SW 1271 (cell line): ENCODE results near the gene KRTAP5-11.
"Not testable (repeated sequence)": the region's sequence is repeated elsewhere in the genome, so short reads cannot be mapped to it uniquely, and the experiment has no call there.

ENCODE experiments used
- DNase-seq, 2 experiments: peaks; one replicate each; lab custom pipeline; 2025; lab: John Stamatoyannopoulos, UW

The KRTAP5-11 gene, protein sequence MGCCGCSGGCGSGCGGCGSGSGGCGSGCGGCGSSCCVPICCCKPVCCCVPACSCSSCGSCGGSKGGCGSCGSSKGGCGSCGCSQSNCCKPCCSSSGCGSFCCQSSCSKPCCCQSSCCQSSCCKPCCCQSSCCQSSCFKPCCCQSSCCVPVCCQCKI

DNA sequence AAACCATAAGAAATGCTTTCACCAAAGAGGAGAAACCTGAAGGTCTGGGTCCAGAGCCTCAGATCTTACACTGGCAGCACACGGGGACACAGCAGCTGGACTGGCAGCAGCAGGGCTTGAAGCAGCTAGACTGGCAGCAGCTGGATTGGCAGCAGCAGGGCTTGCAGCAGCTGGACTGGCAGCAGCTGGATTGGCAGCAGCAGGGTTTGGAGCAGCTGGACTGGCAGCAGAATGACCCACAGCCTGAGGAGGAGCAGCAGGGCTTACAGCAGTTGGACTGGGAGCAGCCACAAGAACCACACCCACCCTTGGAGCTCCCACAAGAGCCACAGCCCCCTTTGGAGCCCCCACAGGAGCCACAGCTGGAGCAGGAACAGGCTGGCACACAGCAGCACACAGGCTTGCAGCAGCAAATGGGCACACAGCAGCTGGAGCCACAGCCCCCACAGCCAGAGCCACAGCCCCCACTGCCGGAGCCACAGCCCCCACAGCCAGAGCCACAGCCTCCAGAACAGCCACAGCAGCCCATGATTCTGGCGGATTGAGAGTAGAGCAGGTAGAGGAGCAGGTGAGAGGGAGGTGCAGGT lies at the start of gene KRTAP5-11:
Gene KRTAP5-11 (minus strand): TSS at position 567 of the 587 bp plus-strand sequence. CDS start 38 bp downstream, at position 529.
- DNase-seq: no peak

DNA sequence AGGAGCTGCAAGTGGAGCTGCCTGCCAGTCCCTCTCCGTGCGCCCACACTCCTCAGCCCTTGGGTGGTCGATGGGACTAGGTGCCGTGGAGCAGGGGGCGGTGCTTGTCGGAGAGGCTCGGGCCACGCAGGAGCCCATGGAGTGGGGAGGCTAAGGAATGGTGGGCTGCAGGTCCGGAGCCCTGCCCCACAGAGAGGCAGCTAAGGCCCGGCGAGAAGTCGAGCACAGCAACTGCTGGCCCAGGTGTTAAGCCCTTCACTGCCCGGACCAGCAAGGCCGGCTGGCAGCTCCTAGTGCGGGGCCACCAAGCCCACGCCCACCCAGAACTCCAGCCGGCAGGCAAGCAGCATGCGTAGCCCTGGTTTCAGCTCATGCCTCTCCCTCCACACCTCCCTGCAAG lies 48.9 kb upstream of the KRTAP5-11 start:
- DNase-seq: not testable (repeated sequence)

DNA sequence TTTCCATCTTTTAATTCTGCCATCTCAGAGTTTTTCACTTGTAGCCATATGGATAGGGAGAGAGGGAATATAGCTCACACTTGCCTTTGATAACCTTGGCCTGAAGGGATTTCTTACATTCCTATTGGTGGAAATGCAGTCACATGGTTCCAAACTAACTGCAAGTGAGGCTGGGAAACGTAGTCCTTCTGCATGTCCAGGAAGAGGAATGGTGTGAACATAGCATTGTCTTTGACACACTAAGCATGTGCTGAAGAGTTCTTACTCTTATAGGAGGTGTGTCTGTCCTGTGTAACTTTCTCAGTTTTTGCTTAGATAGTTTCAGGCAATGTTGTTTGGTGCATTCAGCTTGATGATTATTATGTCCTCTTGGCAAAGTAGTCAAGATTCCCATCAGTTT lies 47.4 kb upstream of the KRTAP5-11 start:
- DNase-seq: peak in 1 of 2 experiments; percentile 15

DNA sequence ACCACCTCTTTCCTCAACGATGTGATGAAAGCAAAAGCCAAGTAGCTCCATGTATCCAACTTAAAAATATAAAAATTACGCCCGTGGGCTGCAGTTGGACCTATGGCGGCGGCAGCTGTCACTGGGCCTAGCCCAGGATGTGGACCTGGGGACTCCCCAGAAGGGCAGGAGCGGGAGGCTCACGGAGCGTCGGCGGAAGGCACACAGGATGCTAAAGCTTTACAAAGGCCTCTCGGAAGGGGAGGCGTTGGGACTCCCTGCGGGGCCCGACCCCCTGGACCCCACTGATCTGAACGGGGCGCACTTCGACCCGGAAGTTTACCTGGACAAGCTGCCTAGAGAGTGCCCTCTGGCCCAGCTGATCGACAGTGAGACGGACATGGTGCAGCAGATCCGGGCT lies 46.3 kb upstream of the KRTAP5-11 start:
- not testable (repeated sequence) for DNase-seq

DNA sequence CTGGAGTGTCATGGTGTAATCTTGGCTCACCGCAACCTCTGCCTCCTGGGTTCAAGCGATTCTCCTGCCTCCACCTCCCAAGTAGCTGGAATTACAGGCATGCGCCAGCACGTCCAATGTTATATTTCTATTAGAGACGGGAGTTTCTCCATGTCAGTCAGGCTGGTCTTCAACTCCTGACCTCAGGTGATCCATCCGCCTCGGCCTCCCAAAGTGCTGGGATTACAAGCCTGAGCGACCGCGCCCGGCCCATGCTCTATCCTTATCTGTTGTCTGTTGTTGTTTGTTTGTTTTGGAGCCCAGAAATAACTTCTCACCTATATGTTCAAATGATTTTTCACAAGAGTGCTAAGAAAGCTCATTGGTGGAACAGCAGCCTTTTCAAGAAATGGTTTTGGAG lies 40.6 kb upstream of the KRTAP5-11 start:
- not testable (repeated sequence) for DNase-seq

DNA sequence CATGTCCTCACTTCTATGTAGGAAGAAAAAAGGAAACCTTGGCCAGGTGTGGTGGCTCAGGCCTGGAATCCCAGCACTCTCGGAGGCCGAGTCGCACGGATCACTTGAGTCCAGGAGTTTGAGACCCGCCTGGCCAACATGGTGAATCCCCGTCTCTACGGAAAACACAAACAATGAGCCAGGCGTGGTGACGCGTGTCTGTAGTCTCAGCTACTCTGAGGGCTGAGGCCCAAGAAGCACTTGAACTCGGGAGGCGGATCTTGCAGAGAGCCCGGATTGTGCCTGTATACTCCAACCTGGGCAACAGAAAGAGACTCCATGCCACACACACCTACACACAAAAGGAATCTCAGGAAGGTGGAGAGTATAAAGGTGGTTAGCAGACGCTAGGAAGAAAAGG lies 39.9 kb upstream of the KRTAP5-11 start:
- DNase-seq: not testable (repeated sequence)

DNA sequence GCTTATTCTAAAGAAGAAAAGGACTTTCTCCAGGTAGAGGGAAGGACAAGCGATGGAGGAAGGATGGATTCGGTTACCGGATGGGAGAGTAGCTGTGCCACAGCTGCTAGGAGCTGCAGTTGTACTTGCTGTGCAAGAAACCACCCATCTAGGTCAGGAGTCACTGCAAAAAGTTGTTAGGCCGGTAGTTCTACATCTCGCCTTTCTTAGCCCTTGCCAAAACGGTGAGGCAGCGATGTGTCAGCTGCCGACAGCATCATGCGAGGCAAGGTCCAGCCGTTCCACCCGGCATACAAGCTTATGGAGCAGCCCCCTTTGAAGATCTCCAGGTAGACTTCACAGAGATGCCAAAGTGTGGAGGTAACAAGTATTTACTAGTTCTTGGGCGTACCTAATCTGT lies 32.3 kb upstream of the KRTAP5-11 start:
- not testable (repeated sequence) for DNase-seq

DNA sequence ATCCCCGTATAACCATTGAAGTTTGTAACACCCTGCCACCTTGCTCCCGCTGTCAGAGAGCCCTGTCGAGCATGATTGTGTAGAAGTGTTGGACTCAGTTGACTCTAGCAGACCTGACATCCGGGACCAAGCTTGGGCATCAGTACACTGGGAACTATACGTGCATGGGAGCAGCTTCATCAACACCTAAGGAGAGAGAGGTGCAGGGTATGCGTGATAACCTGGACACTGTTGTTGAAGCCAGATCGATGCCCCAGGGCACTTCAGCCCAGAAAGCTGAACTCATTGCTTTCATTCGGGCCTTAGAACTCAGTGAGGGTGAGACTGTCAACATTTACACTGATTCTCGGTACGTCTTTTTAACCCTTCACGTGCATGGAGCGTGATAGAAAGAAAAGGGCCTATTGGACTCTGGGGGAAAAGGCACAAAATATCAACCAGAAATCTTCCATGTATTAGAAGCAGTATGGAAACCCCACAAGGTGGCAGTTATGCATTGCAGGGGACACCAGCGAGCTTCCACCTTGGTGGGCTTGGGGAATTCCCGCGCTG lies 31.8 kb upstream of the KRTAP5-11 start:
- not testable (repeated sequence) for DNase-seq

DNA sequence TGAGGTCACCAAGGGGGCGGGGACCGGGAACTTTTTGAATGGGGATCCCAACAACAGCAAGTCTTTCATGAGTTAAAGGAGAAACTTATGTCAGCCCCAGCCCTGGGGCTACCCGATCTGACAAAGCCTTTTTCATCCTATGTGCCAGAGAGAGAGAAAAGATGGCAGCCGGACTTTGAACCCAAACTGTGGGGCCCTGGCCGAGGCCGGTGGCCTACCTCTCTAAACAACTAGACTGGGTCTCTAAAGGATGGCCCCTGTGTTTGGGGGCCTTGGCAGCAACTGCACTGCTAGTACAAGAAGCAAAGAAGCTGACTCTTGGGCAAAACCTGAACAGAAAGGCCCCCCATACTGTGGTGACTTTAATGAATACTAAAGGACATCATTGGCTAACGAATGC lies 31.3 kb upstream of the KRTAP5-11 start:
- not testable (repeated sequence) for DNase-seq

DNA sequence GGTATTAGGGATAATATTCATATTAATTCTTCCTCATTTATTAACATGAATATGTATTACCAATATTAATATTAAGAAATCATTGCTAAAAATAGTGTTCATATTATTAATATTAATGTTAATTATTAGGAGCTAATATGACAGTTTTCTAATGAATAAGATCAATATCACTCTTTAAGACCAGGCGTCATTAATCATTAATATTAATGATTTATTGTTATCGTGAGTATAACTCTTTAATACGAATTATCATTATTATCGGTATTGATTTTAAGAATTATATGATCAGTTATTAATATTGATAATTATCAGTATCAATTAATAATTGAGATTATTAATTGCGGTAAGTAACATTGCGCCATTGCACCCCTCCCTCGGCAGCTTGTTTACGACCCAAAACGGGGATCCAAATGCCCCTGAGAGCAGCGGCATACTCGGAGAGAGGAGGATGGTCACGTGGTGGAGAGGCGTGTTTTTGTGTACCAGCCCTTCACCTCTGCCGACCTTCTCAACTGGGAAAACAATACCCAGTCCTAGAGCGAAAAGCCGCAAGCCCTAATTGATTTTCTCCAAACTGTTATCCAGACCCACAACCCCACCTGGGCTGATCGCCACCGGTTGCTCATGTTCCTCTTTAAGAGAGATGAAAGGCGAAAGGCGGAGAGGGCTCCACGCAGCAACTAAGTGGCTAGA lies 28.7 kb upstream of the KRTAP5-11 start:
- not testable (repeated sequence) for DNase-seq

DNA sequence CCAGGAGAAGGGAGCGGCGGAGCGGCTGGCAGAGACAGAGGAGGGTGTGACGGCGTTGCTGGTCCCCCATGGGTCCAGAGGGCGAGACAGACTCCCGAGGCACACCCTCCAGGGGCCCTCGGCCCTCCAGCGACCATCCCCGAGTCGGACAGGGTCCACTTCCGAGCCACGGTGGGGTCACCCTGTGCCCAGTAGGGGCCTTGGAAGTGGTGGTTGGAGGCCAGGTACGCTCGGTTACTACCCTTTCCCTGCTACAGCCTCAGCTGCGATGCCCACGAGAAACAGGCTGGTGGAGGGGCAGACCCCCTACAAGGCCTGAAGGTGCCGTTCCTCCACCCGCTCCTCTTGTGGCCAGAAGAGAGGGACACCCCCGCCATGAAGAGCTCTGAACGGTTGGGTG lies 25.6 kb upstream of the KRTAP5-11 start:
- not testable (repeated sequence) for DNase-seq

DNA sequence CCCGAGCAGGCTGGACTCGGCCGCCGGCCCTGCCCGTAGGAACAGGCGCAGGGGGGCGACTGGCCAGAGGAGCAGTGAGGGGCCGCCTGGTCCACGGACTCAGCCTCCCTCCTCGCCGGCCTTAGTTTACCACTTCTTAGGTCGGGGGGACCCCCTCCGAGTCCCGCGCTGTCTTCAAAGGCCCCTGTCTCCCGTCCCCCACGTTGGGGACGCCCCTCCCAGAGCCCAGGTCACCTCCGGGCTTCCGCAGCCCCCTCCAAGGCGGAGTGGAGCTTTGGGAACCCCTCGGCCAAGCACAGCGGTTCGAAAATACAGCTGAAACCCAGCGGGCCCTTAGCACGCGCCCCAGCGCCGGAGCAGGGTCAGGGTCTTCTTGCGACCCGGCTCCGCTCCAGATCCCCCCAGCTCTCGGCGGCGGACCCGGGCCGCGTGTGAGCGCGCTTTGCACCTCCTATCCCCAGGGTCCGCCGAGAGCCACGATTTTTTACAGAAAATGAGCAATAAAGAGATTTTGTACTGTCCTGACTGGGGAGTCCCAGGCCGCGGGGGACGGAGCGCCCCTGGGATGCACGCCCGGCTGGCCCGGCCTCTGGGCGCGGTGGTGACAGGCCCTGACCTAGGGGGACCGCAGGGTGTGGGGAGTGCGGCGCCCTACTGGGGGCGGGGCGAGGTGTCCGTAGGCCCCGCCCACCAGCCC lies 25.0 kb upstream of the KRTAP5-11 start:
- DNase-seq: not testable (repeated sequence)

DNA sequence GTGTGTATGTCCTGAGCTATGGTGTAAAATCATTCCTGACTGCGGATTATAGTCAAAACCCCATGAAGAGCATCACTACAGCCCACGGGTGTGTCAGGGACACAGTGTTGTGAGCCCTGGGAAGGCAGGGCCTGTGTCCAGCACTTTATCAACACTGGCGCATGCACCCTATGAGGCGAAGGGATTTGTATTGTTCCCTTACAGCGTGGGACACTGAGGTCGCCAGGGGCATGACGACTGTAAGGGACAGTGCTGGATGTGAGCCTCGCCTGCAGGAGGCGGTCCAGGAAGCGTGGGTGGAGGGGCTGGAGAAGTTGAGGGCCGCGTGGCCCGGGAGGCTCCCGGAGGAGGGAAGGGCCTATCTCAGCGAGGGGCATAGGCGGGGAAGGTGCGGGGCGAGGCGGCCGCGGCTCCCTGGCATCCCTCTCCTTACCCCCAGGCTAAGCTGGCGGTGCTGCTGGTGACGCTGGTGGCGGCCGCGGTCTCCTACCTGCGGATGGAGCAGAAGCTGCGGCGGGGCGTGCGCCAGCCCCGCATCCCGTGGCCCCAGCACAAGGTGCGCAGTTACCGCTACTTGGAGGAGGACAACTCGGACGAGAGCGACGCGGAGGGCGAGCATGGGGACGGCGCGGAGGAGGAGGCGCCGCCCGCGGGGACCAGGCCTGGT lies 24.3 kb upstream of the KRTAP5-11 start:
- not testable (repeated sequence) for DNase-seq

DNA sequence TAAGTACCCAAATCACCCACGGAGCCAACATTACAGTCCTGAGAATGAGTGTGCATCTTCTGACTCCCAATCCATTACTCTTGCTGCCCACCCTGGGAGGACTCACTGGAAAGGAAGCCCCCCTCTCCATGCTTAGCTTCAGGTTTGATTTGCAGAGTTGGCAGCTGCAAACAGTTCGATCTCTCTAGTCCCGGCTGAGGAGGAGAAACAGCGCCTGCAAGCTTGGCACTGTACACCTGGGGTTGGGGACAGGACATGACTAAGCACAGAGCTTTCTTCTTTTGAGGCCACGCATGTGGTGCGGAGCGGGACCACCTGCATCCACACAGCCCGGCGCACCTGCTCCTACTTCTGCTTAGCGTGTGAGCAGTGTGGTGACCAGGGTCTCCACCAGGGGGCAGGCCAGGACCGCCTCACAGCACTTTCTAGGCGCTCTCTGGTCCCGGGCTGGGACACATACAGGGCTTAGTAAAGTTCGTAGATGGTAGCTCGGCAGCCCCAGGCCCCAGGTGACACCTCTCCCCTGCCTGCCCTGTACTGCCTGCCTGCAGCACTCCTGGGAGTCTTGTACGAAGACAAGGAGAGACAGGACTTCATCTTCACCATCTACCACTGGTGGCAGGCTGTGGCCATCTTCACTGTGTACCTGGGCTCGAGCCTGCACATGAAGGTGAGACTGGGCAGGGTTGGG lies 22.3 kb upstream of the KRTAP5-11 start:
- not testable (repeated sequence) for DNase-seq

DNA sequence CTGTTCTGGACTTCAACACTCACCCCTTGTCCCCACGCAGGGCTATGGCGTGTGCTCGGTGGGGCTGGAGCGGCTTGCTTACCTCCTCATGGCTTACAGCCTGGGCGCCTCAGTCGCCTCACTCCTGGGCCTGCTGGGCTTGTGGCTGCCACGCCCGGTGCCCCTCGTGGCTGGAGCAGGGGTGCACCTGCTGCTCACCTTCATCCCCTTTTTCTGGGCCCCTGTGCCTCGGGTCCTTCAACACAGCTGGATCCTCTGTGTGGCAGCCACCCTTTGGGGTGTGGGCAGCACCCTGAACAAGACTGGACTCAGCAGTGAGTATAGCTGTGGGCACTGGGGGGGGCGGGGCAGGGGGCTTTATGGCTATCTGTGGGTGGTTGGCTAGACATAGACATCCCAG lies 20.5 kb upstream of the KRTAP5-11 start:
- DNase-seq: not testable (repeated sequence)

DNA sequence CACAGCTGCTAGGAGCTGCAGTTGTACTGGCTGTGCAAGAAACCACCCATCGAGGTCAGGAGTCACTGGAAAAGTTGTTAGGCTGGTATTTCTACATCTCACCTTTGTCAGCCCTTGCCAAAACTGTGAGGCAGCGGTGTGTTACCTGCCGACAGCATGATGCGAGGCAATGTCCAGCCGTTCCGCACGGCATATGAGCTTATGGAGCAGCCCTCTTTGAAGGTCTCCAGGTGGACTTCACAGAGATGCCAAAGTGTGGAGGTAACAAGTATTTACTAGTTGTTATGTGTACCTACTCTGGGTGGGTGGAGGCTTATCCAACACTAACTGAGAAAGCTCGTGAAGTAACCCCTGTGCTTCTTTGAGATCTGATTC lies 6.9 kb upstream of the KRTAP5-11 start:
- not testable (repeated sequence) for DNase-seq

DNA sequence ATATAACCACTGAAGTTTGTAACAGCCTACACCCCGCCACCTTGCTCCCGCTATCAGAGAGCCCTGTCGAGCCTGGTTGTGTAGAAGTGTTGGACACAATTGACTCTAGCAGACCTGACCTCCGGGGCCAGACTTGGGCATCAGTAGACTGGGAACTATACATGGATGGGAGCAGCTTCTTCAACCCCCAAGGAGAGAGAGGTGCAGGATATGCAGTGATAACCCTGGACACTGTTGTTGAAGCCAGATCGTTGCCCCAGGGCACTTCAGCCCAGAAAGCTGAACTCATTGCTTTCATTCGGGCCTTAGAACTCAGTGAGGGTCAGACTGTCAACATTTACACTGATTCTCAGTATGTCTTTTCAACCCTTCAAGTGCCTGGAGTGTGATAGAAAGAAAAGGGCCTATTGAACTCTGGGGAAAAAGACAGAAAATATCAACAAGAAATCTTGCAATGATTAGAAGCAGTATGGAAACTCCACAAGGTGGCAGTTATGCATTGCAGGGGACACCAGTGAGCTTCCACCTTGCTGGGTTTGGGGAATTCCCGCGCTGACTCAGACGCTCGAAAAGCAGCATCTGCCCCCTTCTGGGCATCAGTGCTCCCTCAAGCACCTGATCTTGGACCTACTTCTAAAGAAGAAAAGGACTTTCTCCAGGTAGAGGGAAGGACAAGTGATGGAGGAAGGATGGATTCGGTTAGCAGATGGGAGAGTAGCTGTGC lies 6.3 kb upstream of the KRTAP5-11 start:
- DNase-seq: peak; percentile 22 to 25

DNA sequence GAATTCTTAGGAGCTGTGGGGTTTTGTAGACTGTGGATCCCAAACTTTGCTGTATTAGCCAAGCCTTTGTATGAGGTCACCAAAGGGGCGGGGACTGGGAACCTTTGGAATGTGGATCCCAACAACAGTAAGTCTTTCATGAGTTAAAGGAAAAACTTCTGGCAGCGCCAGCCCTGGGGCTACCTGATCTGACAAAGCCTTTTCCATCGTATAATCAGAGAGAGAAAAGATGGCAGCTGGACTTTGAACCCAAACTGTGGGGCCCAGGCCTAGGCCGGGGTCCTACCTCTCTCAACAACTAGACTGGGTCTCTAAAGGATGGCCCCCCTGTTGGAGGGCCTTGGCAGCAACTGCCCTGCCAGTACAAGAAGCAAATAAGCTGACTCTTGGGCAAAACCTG lies 5.6 kb upstream of the KRTAP5-11 start:
- DNase-seq: not testable (repeated sequence)

DNA sequence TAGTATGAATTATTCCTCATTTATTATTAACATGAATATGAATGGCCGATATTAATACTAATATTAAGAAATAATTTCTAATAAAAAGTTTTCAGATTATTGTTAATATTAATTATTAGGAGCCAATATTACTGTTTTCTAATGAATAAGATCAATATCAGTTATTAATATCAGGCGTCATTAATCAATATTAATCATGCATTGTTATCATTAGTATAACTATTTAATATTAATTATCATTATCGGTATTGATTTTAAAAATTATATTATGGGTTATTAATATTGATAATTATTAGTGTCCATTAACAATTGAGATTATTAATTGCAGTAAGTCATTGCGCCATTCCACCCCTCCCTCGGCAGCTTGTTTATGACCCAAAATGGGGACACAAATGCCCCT lies 3.0 kb upstream of the KRTAP5-11 start:
- not testable (repeated sequence) for DNase-seq

DNA sequence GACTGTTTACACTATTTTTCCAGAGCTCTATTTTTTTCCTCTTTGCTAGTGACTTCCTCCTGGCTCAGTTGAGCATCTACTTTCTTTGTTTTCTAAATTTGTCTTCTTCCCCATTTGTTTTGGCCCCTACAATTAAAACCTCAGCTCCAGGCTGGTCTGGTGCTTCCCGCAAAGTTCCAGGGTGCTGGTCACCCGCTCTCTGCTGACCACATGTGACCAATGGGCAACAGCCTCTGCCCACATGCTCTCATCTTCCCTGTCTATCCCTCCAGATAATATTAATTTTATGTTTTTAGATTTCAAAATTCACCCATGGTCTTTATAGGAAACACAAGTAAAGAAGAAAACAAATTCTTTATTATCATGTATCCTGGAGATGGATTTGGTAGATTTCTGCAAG lies 294 bp upstream of the KRTAP5-11 start:
- DNase-seq: not testable (repeated sequence)

DNA sequence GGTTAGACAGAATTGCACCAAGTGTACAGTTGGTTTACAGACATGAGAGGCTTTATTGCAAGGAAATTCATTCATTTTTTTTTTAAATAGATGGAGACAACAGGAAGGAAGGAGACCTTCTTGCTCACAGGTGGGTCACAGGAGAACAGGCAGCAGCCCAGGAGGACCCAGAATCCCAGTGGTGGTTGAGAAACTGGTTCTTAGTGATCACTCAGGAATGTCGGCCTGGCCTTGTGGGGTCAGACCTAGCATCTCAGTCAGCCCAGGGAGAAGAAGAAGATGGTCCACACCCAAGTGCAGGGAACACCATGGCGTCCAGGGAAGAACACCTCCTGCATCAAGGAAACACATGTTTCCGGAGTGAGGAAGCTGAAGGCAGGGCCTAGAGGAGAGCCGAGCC lies 849 bp downstream of the KRTAP5-11 start:
- no peak for DNase-seq
